Measurements from ENCODE around the gene FIBCD1.

DNA sequence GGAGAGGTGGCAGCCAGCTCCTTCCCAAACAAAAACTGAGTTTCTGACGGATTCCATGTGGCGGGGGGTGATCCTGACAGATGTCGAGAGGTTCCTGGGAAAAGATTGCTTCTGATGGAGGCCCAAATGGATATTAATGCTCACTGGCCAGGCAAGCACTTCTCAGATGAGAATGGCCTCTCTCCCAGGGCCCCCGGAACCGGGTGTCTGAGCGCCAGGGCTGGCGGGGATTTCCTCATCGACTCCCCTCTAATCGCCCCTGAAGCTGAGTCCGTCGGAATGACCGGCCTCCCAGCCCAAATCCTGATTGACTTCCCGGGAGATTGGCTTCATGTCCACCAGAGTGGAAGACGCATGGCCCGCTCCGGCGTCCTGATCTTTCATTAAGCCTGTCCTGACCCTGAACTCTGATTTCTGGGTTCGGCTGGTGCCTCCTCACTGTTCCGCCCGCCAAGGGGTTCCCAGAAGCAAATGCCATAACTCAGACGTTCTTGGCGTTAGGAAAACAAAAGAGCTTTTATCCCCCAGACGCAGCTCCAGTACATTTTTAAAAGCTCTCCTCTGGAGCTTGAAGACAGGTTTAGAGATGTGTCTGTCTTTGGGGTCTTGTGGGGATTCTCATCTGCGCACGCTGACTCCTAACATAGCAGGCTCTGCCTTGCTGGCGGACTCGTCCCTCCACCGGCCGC is 17.6 kb downstream of the FIBCD1 start:
- TF ChIP-seq GATA3 (IDR thresholded peaks at IDR 0.05; ENCODE audit: low read depth, low read length) (no peak), GATA2 (IDR thresholded peaks at IDR 0.05; ENCODE audit: low read depth, low read length) (no peak)
